LNCaP clone FGC (cell line): ENCODE data around the gene PDCL3.

Experiments used
- DNase-seq: peaks from one replicate; pipeline ENCODE4 v3.0.0-alpha.2; 2011; ENCODE audit warnings: low read depth
- H3K4me3 ChIP-seq: 2 replicates; pipeline ENCODE4 v1.5.1; 2011; ENCODE audit warnings: mild to moderate bottlenecking, low read depth, low read length, control low read depth
- TF ChIP-seq, protein P1 (sequence below): IDR thresholded peaks from 2 replicates; pipeline ENCODE4 v1.5.1; 2012; ENCODE audit warnings: mild to moderate bottlenecking; ENCODE audit not compliant: control insufficient read depth, insufficient read depth; ENCODE audit errors: extremely low read depth

The PDCL3 gene

DNA sequence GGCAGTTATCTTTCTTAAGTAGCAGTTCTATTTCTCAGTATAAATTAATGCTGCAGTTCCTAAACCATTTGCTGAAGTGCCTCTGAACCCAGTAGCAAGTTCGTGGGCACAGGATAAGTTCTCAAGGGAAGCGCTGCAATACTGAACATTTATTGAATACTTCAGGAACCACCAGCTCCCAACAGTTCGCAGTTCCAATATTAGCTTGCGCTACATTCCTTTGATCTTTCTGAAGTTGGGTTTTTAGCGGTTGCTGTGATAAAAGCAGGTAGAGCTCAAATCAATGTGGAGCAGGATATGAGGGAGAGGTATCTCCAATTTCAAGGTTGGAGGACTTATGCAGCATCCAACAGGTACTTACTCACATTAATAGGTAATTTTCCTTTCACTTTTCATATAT lies 33.7 kb downstream of the PDCL3 start:
- H3K4me3 ChIP-seq, result no peak overlapping the region
- DNase-seq, result no peak
- TF ChIP-seq, protein P1, sequence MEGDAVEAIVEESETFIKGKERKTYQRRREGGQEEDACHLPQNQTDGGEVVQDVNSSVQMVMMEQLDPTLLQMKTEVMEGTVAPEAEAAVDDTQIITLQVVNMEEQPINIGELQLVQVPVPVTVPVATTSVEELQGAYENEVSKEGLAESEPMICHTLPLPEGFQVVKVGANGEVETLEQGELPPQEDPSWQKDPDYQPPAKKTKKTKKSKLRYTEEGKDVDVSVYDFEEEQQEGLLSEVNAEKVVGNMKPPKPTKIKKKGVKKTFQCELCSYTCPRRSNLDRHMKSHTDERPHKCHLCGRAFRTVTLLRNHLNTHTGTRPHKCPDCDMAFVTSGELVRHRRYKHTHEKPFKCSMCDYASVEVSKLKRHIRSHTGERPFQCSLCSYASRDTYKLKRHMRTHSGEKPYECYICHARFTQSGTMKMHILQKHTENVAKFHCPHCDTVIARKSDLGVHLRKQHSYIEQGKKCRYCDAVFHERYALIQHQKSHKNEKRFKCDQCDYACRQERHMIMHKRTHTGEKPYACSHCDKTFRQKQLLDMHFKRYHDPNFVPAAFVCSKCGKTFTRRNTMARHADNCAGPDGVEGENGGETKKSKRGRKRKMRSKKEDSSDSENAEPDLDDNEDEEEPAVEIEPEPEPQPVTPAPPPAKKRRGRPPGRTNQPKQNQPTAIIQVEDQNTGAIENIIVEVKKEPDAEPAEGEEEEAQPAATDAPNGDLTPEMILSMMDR, result no peak

GRCh38 chr2:100599566-100599965 lies 36.8 kb downstream of the PDCL3 start:
- DNase-seq, result no peak
- H3K4me3 ChIP-seq, result no peak overlapping the region
- TF ChIP-seq, protein P1, result no peak

- TF ChIP-seq, protein P1, result no peak
- no peak overlapping the region for H3K4me3 ChIP-seq
- DNase-seq, result no peak
Observed at GRCh38 chr2:100601661-100602060, 38.9 kb downstream of the PDCL3 start.

- TF ChIP-seq, protein P1, result no peak
- H3K4me3 ChIP-seq, result no peak overlapping the region
Observed at GRCh38 chr2:100603414-100603813, 40.6 kb downstream of the PDCL3 start.

DNA sequence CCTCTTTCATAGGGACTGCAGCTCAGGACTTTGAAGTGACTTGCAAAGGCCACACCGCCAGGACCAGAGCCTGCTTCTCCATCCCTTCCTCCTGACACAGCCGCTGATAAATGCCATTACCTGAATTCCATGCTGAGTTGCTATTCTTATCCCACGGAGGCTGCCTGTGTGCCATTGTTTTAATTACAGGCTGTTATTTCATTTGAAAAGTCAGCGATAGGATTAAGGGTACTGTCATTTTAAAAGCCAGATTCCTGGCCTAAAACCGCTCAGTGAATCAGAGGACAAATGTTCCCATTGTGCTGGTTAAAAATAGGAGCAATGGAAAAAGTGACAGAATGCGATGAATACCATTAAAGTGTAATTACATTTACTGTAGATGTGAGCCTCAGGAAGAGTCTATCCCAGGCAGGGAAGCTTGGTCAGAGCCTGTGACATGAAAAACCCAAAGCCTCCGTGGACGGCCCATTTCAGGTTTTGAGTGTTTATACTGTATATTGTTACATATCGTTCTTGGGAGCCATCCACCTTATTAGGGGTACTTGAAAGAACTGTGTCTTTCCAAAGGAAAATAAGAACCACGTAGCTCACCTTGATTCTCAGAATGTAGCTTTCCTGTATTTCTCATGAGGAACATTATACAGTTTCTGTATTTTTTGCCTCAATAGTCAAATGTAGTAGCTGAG lies 41.3 kb downstream of the PDCL3 start:
- no peak for DNase-seq
- TF ChIP-seq, protein P1, result no peak
- no peak overlapping the region for H3K4me3 ChIP-seq

More at GRCh38 chr2:100603414-100603813, 40.6 kb downstream of the PDCL3 start:
- no peak for DNase-seq

DNA sequence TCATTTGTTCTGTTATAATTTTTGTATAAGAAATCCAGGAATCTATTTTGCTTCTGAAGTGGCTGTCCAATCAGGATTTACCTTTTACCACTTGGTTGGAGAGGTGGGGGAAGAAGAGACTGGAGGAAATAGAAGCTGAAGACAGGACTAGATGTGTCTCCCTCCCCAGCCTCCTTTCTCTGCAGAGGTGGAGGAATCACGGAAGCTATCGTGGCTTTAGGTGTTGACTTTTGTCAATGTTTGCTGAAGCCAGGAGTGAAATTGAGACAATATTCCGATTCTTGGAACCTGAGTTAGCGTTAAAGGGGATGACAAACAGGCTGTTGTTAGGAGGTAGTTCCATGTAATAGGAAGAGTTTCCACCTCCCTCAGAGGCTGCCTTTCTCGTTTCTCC lies 43.5 kb downstream of the PDCL3 start:
- H3K4me3 ChIP-seq, result no peak overlapping the region
- TF ChIP-seq, protein P1, result no peak
- DNase-seq, result no peak
